Gastroesophageal sphincter (tissue), 3 donors: ENCODE measurements around the gene LHX3.

Source experiments
- CTCF ChIP-seq, 4 experiments: fragments of 200-600 bp in 2 of 4; fragments of 450-650 bp in 2 of 4; sonication (generic) in 1 of 4; IDR thresholded peaks; one replicate each; pipeline ENCODE4 v1.5.1; 2017 to 2019; ENCODE audit warnings: antibody characterized with exemption in 4 of 4, mild to moderate bottlenecking in 2 of 4, moderate library complexity in 2 of 4
- EP300 ChIP-seq: sonication (generic); formaldehyde crosslinking; IDR thresholded peaks from one replicate; pipeline ENCODE4 v1.6.1; 2017; ENCODE audit warnings: antibody characterized with exemption, mild to moderate bottlenecking
- POLR2A ChIP-seq, 2 donors: fragments of 450-650 bp; IDR thresholded peaks; one replicate each; pipeline ENCODE4 v1.6.1; 2017; ENCODE audit warnings: antibody characterized with exemption in 2 of 2, mild to moderate bottlenecking in 2 of 2, moderate library complexity in 1 of 2
- POLR2AphosphoS5 ChIP-seq: sonication (generic); formaldehyde crosslinking; IDR thresholded peaks from one replicate; pipeline ENCODE4 v1.6.1; 2017; ENCODE audit warnings: antibody characterized with exemption

- TF ChIP-seq POLR2AphosphoS5 (no peak), POLR2A (IDR thresholded peaks at IDR 0.05) (no peak), CTCF (IDR thresholded peaks at IDR 0.05) (no peak), EP300 (no peak)
Observed at GRCh38 chr9:136178773-136179075, 26.2 kb downstream of the LHX3 start.
